BJ (cell line): ENCODE results near the gene NARS2. TPM values are rescaled to one million over a fixed set of nuclear protein-coding genes. Genes with fewer than 3 reads are reported as not detected.
"Not testable (repeated sequence)": the region's sequence is repeated elsewhere in the genome, so short reads cannot be mapped to it uniquely, and the experiment has no call there.

Experiments
- CTCF ChIA-PET: fragments of 350-600 bp; formaldehyde crosslinking; extraction: SDS; loops from one replicate; lab custom pipeline; 2021; ENCODE audit warnings: antibody characterized with exemption, inconsistent platforms; lab: Yijun Ruan, JAX
- POLR2A ChIA-PET: fragments of 300-600 bp; sonication (Branson Sonifier 250); formaldehyde crosslinking; extraction: SDS; loops from one replicate; lab custom pipeline; 2021; ENCODE audit warnings: antibody characterized with exemption; lab: Charles Lee
- DNase-seq: peaks from one replicate; pipeline ENCODE4 v3.0.0-alpha.2; 2011; ENCODE audit warnings: low read depth
- H3K27me3 ChIP-seq: 2 replicates; pipeline ENCODE4 v1.6.0; 2011; ENCODE audit warnings: low read length; ENCODE audit not compliant: control insufficient read depth, insufficient read depth
- H3K36me3 ChIP-seq: 2 replicates; pipeline ENCODE4 v1.5.1; 2011; ENCODE audit warnings: low read length; ENCODE audit not compliant: control insufficient read depth, insufficient read depth
- H3K4me3 ChIP-seq: 2 replicates; pipeline ENCODE4 v1.5.1; 2011; ENCODE audit warnings: low read depth, mild to moderate bottlenecking, control low read depth, low read length
- CTCF ChIP-seq: IDR thresholded peaks from 2 replicates; pipeline ENCODE4 v1.5.1; 2011; ENCODE audit warnings: low read depth, mild to moderate bottlenecking, control low read depth, inconsistent platforms, low read length, moderate library complexity; ENCODE audit not compliant: insufficient read depth
- polyA plus RNA-seq: library from polyadenylated mRNA; depleted of rRNA; stranded (reverse); fragments of >200 nt; gene quantifications from 2 replicates; pipeline ENCODE4 v1.2.3, GENCODE V29; 2011

NARS2 gene
- polyA plus RNA-seq, 1 experiment = 5.9 TPM

GRCh38 chr11:78572394-78572793, 2.3 kb downstream of the NARS2 start:
- CTCF ChIA-PET = interaction anchor here (3.4 kb wide), 1 partner anchor 7 kb away, joined by 19 read pairs; no protein-coding TSS in a partner anchor

GRCh38 chr11:78570031-78570430, 4.6 kb downstream of the NARS2 start:
- no peak for TF ChIP-seq CTCF

More at GRCh38 chr11:78572394-78572793, 2.3 kb downstream of the NARS2 start:
- Histone ChIP-seq H3K36me3 (peaks cover 1% of the 10 kb centered on the region; the same call in 1 of the 2 replicates), H3K4me3 (no peak overlapping the region), H3K27me3 (no peaks in the 10 kb centered on the region)
- no peak for DNase-seq
- no peak for TF ChIP-seq CTCF
- POLR2A ChIA-PET = no interaction called here

GRCh38 chr11:78567209-78567608, 7.5 kb downstream of the NARS2 start:
- H3K36me3 ChIP-seq = peaks cover 1% of the 10 kb centered on the region; the same call in 1 of the 2 replicates
- ChIA-PET POLR2A (no interaction called here), CTCF (interaction anchor here (4.5 kb wide), 1 partner anchor 340 kb away, joined by 47 read pairs; no protein-coding TSS in a partner anchor)
- H3K4me3 ChIP-seq = no peak overlapping the region
- TF ChIP-seq CTCF = no peak
- no peaks in the 10 kb centered on the region for H3K27me3 ChIP-seq
- DNase-seq = no peak

More at GRCh38 chr11:78570031-78570430, 4.6 kb downstream of the NARS2 start:
- peaks cover 1% of the 10 kb centered on the region; the same call in 1 of the 2 replicates for H3K36me3 ChIP-seq
- H3K27me3 ChIP-seq = no peaks in the 10 kb centered on the region
- ChIA-PET CTCF (no interaction called here), POLR2A (no interaction called here)
- no peak for DNase-seq
- H3K4me3 ChIP-seq = no peak overlapping the region

- no peak overlapping the region for H3K4me3 ChIP-seq
- DNase-seq = peak; percentile 55
- POLR2A ChIA-PET = interaction anchor here (0.8 to 1.0 kb wide), 2 partner anchors 10 to 149 kb away, joined by 3 to 16 read pairs; partner anchors contain the start of gene NARS2
- H3K27me3 ChIP-seq = no peaks in the 10 kb centered on the region
- no peaks in the 10 kb centered on the region for H3K36me3 ChIP-seq
- TF ChIP-seq CTCF = peak; percentile 59
- CTCF ChIA-PET = interaction anchor here (0.7 to 4.5 kb wide), 36 partner anchors 9 to 1438 kb away, joined by 3 to 50 read pairs (median 4); partner anchors contain the start of genes GAB2 and NARS2
Observed at GRCh38 chr11:78564490-78565467, 9.9 kb downstream of the NARS2 start.

GRCh38 chr11:78564037-78564436, 10.6 kb downstream of the NARS2 start:
- not testable (repeated sequence) for H3K27me3 ChIP-seq, H3K4me3 ChIP-seq, H3K36me3 ChIP-seq, DNase-seq
- ChIA-PET POLR2A (interaction anchor here (1.0 kb wide), 1 partner anchor 148 kb away, joined by 16 read pairs; no protein-coding TSS in a partner anchor), CTCF (interaction anchor here (0.7 to 4.5 kb wide), 33 partner anchors 10 to 1437 kb away, joined by 3 to 50 read pairs (median 4); partner anchors contain the start of genes GAB2 and NARS2)

DNA sequence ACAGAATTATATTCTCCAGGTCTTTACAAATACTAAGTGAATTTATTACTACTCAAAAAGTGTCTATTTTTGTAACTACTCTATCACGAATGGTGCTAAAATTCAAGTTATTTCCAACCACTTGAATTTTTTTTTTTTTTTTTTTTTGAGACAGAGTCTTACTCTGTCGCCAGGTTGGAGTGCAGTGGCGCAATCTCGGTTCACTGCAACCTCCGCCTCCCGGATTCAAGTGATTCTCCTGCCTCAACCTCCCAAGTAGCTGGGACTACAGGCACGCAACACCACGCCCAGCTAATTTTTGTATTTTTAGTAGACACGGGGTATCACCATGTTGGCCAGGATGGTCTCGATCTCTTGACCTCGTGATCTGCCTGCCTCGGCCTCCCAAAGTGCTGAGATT, 11.6 kb downstream of the NARS2 start:
- H3K27me3 ChIP-seq, DNase-seq, POLR2A ChIA-PET, H3K36me3 ChIP-seq, H3K4me3 ChIP-seq: not testable (repeated sequence)
- CTCF ChIA-PET = interaction anchor here (1.4 to 4.5 kb wide), 7 partner anchors 9 to 415 kb away, joined by 4 to 50 read pairs (median 9); partner anchors contain the start of gene GAB2
